ENCODE measurements around the gene CACYBP. TPM values are rescaled to one million over a fixed set of nuclear protein-coding genes. Genes with fewer than 3 reads are reported as not detected.

CACYBP gene
- polyA plus RNA-seq, 5 donors, result 122 to 149 (median 128) TPM

GRCh38 chr1:174968750-174969244 lies 30.9 kb upstream of the CACYBP start:
- no peak for DNase-seq

- DNase-seq, result no peak
Measured at GRCh38 chr1:174969977-174970376, 29.8 kb upstream of the CACYBP start.

GRCh38 chr1:174971466-174971865 lies 28.3 kb upstream of the CACYBP start:
- DNase-seq, result no peak

GRCh38 chr1:174971902-174972301 lies 27.8 kb upstream of the CACYBP start:
- no peak for DNase-seq

GRCh38 chr1:174974711-174975119 lies 25.0 kb upstream of the CACYBP start:
- DNase-seq, result no peak

- DNase-seq, result no peak
Measured at GRCh38 chr1:174975764-174976163, 24.0 kb upstream of the CACYBP start.

- DNase-seq, result peak in 1 of 2 donors; percentile 31
Measured at GRCh38 chr1:174976436-174977108, 23.2 kb upstream of the CACYBP start.

- DNase-seq, result peak in 1 of 2 donors; percentile 32
Measured at GRCh38 chr1:174982971-174983689, 16.6 kb upstream of the CACYBP start.

GRCh38 chr1:174984952-174985351 lies 14.8 kb upstream of the CACYBP start:
- no peak for DNase-seq

GRCh38 chr1:174988539-174988938 lies 11.2 kb upstream of the CACYBP start:
- DNase-seq, result no peak

GRCh38 chr1:174988986-174989385 lies 10.8 kb upstream of the CACYBP start:
- DNase-seq, result no peak

GRCh38 chr1:174989536-174990220 lies 10.1 kb upstream of the CACYBP start:
- DNase-seq, result no peak

- DNase-seq, result peak in 1 of 2 donors; percentile 40
Measured at GRCh38 chr1:174990382-174990999, 9.3 kb upstream of the CACYBP start.

- no peak for DNase-seq
Measured at GRCh38 chr1:174991473-174991872, 8.3 kb upstream of the CACYBP start.

GRCh38 chr1:174995121-174995520 lies 4.6 kb upstream of the CACYBP start:
- no peak for DNase-seq

- no peak for DNase-seq
Measured at GRCh38 chr1:174995916-174996315, 3.8 kb upstream of the CACYBP start.

GRCh38 chr1:174996476-174996875 lies 3.3 kb upstream of the CACYBP start:
- no peak for DNase-seq

- no peak for DNase-seq
Measured at GRCh38 chr1:174997041-174997440, 2.7 kb upstream of the CACYBP start.

- DNase-seq, result no peak
Measured at GRCh38 chr1:174998569-174999215, 1.1 kb upstream of the CACYBP start.

GRCh38 chr1:174999216-174999935 lies 371 bp upstream of the CACYBP start:
- DNase-seq, result peak; percentile 100

GRCh38 chr1:175000697-175001187 lies 995 bp downstream of the CACYBP start:
- DNase-seq, result no peak
